WTC11 (cell line): Measurements from ENCODE around the gene WARS2. TPM values are rescaled to one million over a fixed set of nuclear protein-coding genes. Genes with fewer than 3 reads are reported as not detected.
A peak's percentile ranks its signal among the peaks of the same experiment; 100 is the strongest.

Experiments
- AR ChIP-seq: fragments of 250-450 bp; sonication (Bioruptor Pico); IDR thresholded peaks from 2 replicates; pipeline ENCODE4 v1.9.0; 2021; ENCODE audit warnings: mild to moderate bottlenecking
- ATF1 ChIP-seq: sonication (generic); formaldehyde crosslinking; IDR thresholded peaks from 2 replicates; pipeline ENCODE4 v1.8.1; 2023; ENCODE audit warnings: mild to moderate bottlenecking, moderate library complexity, missing genetic modification reagents
- CBFB ChIP-seq: sonication (generic); formaldehyde crosslinking; IDR thresholded peaks from 2 replicates; pipeline ENCODE4 v1.8.1; 2022; ENCODE audit warnings: mild to moderate bottlenecking, low read depth, missing genetic modification reagents
- CREB1 ChIP-seq: sonication (generic); formaldehyde crosslinking; IDR thresholded peaks from 2 replicates; pipeline ENCODE4 v1.8.0; 2023; ENCODE audit warnings: mild to moderate bottlenecking, missing genetic modification reagents
- CREM ChIP-seq: sonication (generic); formaldehyde crosslinking; IDR thresholded peaks from 2 replicates; pipeline ENCODE4 v1.8.1; 2022; ENCODE audit warnings: mild to moderate bottlenecking, missing genetic modification reagents, moderate library complexity
- FOXJ3 ChIP-seq: sonication (generic); formaldehyde crosslinking; IDR thresholded peaks from 2 replicates; pipeline ENCODE4 v1.9.0; 2021; ENCODE audit warnings: missing genetic modification reagents, mild to moderate bottlenecking, borderline replicate concordance
- HMGXB4 ChIP-seq: sonication (generic); formaldehyde crosslinking; IDR thresholded peaks from 2 replicates; pipeline ENCODE4 v1.8.1; 2023; ENCODE audit warnings: mild to moderate bottlenecking, moderate library complexity, missing genetic modification reagents
- KAT7 ChIP-seq: sonication (generic); formaldehyde crosslinking; IDR thresholded peaks from 2 replicates; pipeline ENCODE4 v1.8.1; 2023; ENCODE audit warnings: missing genetic modification reagents, mild to moderate bottlenecking, borderline replicate concordance
- MXD4 ChIP-seq: fragments of 250-450 bp; sonication (Bioruptor Pico); IDR thresholded peaks from 2 replicates; pipeline ENCODE4 v1.8.0; 2021; ENCODE audit warnings: mild to moderate bottlenecking, moderate library complexity, borderline replicate concordance
- NR1H2 ChIP-seq: sonication (generic); formaldehyde crosslinking; IDR thresholded peaks from 2 replicates; pipeline ENCODE4 v1.9.0; 2021; ENCODE audit warnings: mild to moderate bottlenecking, moderate library complexity, missing genetic modification reagents
- PRRX2 ChIP-seq: fragments of 250-450 bp; sonication (Bioruptor Pico); IDR thresholded peaks from 2 replicates; pipeline ENCODE4 v1.8.0; 2021; ENCODE audit warnings: mild to moderate bottlenecking
- SMAD3 ChIP-seq: sonication (generic); formaldehyde crosslinking; IDR thresholded peaks from 2 replicates; pipeline ENCODE4 v1.8.0; 2022; ENCODE audit warnings: missing genetic modification reagents, mild to moderate bottlenecking, borderline replicate concordance
- ZBTB21 ChIP-seq: sonication (generic); formaldehyde crosslinking; IDR thresholded peaks from 2 replicates; pipeline ENCODE4 v1.8.1; 2023; ENCODE audit warnings: mild to moderate bottlenecking, missing genetic modification reagents, borderline replicate concordance
- ZBTB43 ChIP-seq: sonication (generic); formaldehyde crosslinking; IDR thresholded peaks from 2 replicates; pipeline ENCODE4 v1.8.1; 2023; ENCODE audit warnings: mild to moderate bottlenecking, missing genetic modification reagents
- ZNF232 ChIP-seq: sonication (generic); formaldehyde crosslinking; IDR thresholded peaks from 2 replicates; pipeline ENCODE4 v1.8.0; 2022; ENCODE audit warnings: mild to moderate bottlenecking, missing genetic modification reagents
- ZNF281 ChIP-seq: sonication (generic); formaldehyde crosslinking; IDR thresholded peaks from 2 replicates; pipeline ENCODE4 v1.8.0; 2023; ENCODE audit warnings: mild to moderate bottlenecking, missing genetic modification reagents
- ZNF671 ChIP-seq: fragments of 250-450 bp; sonication (Bioruptor Pico); IDR thresholded peaks from 2 replicates; pipeline ENCODE4 v1.8.0; 2021; ENCODE audit warnings: mild to moderate bottlenecking
- total RNA-seq: library from RNA; stranded (reverse); gene quantifications from 3 replicates; pipeline ENCODE4 v1.2.3, GENCODE V29; 2021
- TF ChIP-seq, protein P1 (sequence below): sonication (generic); formaldehyde crosslinking; IDR thresholded peaks from 2 replicates; pipeline ENCODE4 v1.8.1; 2022; ENCODE audit warnings: mild to moderate bottlenecking, missing genetic modification reagents, moderate library complexity, borderline replicate concordance
- TF ChIP-seq, protein P2 (sequence below): sonication (generic); formaldehyde crosslinking; IDR thresholded peaks from 2 replicates; pipeline ENCODE4 v1.8.0; 2022; ENCODE audit warnings: missing genetic modification reagents
- TF ChIP-seq, protein P3 (sequence below): sonication (generic); formaldehyde crosslinking; IDR thresholded peaks from 2 replicates; pipeline ENCODE4 v1.8.0; 2022; ENCODE audit warnings: mild to moderate bottlenecking, missing genetic modification reagents
- TF ChIP-seq, protein P4 (sequence below): fragments of 250-450 bp; sonication (Bioruptor Pico); IDR thresholded peaks from 2 replicates; pipeline ENCODE4 v1.9.0; 2021; ENCODE audit warnings: moderate library complexity, mild to moderate bottlenecking, inconsistent platforms, borderline replicate concordance
- TF ChIP-seq, protein P5 (sequence below): sonication (generic); formaldehyde crosslinking; IDR thresholded peaks from 2 replicates; pipeline ENCODE4 v1.8.1; 2023; ENCODE audit warnings: mild to moderate bottlenecking, missing genetic modification reagents, moderate library complexity

The WARS2 gene
- total RNA-seq, 1 experiment from 2014 or later = 9.3 TPM

GRCh38 chr1:118984086-118984721 is 156.2 kb downstream of the WARS2 start (continued):
- TF ChIP-seq ZNF281 (CRISPR knock-in tag) = 0 out of 2 replicates have a peak, but pooled peaks have one; percentile 65
- peak; percentile 89; the same call in 1 of the 2 replicates for TF ChIP-seq ZBTB43
- peak; percentile 45; the same call in 1 of the 2 replicates for TF ChIP-seq CREM (CRISPR knock-in tag)
- TF ChIP-seq ATF1 (CRISPR knock-in tag) = no peak
- TF ChIP-seq, protein P1, sequence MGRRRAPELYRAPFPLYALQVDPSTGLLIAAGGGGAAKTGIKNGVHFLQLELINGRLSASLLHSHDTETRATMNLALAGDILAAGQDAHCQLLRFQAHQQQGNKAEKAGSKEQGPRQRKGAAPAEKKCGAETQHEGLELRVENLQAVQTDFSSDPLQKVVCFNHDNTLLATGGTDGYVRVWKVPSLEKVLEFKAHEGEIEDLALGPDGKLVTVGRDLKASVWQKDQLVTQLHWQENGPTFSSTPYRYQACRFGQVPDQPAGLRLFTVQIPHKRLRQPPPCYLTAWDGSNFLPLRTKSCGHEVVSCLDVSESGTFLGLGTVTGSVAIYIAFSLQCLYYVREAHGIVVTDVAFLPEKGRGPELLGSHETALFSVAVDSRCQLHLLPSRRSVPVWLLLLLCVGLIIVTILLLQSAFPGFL = no peak
- no peak for TF ChIP-seq CBFB
- TF ChIP-seq MXD4 (CRISPR knock-in tag) = no peak
- TF ChIP-seq, protein P2, sequence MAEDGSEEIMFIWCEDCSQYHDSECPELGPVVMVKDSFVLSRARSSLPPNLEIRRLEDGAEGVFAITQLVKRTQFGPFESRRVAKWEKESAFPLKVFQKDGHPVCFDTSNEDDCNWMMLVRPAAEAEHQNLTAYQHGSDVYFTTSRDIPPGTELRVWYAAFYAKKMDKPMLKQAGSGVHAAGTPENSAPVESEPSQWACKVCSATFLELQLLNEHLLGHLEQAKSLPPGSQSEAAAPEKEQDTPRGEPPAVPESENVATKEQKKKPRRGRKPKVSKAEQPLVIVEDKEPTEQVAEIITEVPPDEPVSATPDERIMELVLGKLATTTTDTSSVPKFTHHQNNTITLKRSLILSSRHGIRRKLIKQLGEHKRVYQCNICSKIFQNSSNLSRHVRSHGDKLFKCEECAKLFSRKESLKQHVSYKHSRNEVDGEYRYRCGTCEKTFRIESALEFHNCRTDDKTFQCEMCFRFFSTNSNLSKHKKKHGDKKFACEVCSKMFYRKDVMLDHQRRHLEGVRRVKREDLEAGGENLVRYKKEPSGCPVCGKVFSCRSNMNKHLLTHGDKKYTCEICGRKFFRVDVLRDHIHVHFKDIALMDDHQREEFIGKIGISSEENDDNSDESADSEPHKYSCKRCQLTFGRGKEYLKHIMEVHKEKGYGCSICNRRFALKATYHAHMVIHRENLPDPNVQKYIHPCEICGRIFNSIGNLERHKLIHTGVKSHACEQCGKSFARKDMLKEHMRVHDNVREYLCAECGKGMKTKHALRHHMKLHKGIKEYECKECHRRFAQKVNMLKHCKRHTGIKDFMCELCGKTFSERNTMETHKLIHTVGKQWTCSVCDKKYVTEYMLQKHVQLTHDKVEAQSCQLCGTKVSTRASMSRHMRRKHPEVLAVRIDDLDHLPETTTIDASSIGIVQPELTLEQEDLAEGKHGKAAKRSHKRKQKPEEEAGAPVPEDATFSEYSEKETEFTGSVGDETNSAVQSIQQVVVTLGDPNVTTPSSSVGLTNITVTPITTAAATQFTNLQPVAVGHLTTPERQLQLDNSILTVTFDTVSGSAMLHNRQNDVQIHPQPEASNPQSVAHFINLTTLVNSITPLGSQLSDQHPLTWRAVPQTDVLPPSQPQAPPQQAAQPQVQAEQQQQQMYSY (CRISPR knock-in tag) = no peak
- TF ChIP-seq CREB1 = peak; percentile 65; the same call in 1 of the 2 replicates
- TF ChIP-seq, protein P3, sequence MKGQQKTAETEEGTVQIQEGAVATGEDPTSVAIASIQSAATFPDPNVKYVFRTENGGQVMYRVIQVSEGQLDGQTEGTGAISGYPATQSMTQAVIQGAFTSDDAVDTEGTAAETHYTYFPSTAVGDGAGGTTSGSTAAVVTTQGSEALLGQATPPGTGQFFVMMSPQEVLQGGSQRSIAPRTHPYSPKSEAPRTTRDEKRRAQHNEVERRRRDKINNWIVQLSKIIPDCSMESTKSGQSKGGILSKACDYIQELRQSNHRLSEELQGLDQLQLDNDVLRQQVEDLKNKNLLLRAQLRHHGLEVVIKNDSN (CRISPR knock-in tag) = peak; percentile 55; the same call in 1 of the 2 replicates
- TF ChIP-seq ZNF671 = no peak
- TF ChIP-seq, protein P4, sequence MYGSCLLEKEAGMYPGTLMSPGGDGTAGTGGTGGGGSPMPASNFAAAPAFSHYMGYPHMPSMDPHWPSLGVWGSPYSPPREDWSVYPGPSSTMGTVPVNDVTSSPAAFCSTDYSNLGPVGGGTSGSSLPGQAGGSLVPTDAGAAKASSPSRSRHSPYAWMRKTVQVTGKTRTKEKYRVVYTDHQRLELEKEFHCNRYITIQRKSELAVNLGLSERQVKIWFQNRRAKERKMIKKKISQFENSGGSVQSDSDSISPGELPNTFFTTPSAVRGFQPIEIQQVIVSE (CRISPR knock-in tag) = no peak
- peak; percentile 83; the same call in 1 of the 2 replicates for TF ChIP-seq NR1H2 (CRISPR knock-in tag)
- TF ChIP-seq FOXJ3 (CRISPR knock-in tag) = peak; percentile 34; the same call in 1 of the 2 replicates
- no peak for TF ChIP-seq ZBTB21
- TF ChIP-seq AR (CRISPR knock-in tag) = no peak
- TF ChIP-seq PRRX2 (CRISPR knock-in tag) = no peak
- TF ChIP-seq ZNF232 (CRISPR knock-in tag) = no peak
- peak; percentile 22; the same call in 1 of the 2 replicates for TF ChIP-seq HMGXB4 (CRISPR knock-in tag)
- TF ChIP-seq SMAD3 (CRISPR knock-in tag) = no peak
- TF ChIP-seq KAT7 (CRISPR knock-in tag) = no peak
- TF ChIP-seq, protein P5, sequence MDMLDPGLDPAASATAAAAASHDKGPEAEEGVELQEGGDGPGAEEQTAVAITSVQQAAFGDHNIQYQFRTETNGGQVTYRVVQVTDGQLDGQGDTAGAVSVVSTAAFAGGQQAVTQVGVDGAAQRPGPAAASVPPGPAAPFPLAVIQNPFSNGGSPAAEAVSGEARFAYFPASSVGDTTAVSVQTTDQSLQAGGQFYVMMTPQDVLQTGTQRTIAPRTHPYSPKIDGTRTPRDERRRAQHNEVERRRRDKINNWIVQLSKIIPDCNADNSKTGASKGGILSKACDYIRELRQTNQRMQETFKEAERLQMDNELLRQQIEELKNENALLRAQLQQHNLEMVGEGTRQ (CRISPR knock-in tag) = no peak
